ENCODE measurements around the gene PSMD7.

DNA sequence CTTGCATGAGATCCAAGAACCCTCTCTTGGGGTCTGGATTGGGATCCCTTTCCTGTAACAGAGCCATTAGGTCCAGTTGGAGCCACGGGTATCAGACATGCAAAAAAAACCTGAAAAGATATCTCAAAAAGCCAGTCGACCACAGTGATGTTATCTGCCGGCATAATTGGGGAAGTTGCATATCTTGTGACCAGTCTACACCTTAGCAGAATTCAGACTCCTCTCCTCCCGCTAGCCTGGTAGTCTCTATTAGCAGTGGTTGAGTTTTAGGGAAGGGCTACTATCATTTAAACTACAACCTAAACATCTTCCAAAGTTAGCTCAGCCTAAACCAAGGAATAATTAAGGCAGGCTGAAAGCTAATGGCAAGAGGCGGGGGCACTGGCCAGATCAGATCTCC is 16.2 kb upstream of the PSMD7 start:
- TF ChIP-seq CTCF (IDR thresholded peaks at IDR 0.05; ENCODE audit: extremely low read depth in 1 of 2, insufficient read depth in 1 of 2, low read depth in 1 of 2, low read length in 2 of 2): no peak
- no peak for TF ChIP-seq EZH2 (IDR thresholded peaks at IDR 0.05; ENCODE audit: borderline replicate concordance, low read depth, low read length, severe bottlenecking)
- TF ChIP-seq GATA2 (IDR thresholded peaks at IDR 0.05; ENCODE audit: insufficient read depth, insufficient read length, low read depth, low read length): no peak
- TF ChIP-seq POLR2A (IDR thresholded peaks at IDR 0.05; ENCODE audit: low read depth, low read length): no peak
- TF ChIP-seq POLR2AphosphoS5 (IDR thresholded peaks at IDR 0.05; ENCODE audit: insufficient read depth, low read depth, low read length): no peak

Measured in endothelial cell of umbilical vein (primary cell).